IMR-90 (cell line): ENCODE data around the gene NIPBL. TPM values are rescaled to one million over a fixed set of nuclear protein-coding genes. Genes with fewer than 3 reads are reported as not detected.

ENCODE experiments used
- ATAC-seq: fragments of 200-7000 bp; cut with Tn5 transposase; 2 replicates; pipeline ENCODE4 v1.9.1; 2020; ENCODE audit warnings: low read depth, mild to moderate bottlenecking, moderate library complexity
- BruUV-seq: library from RNA; stranded (reverse); fragments of 400-500 nt; replicated peaks from 2 replicates; lab custom pipeline; 2021; lab: Mats Ljungman, UMichigan
- CTCF ChIA-PET: fragments of 300-600 bp; formaldehyde crosslinking; extraction: SDS; loops from one replicate; lab custom pipeline; 2021; ENCODE audit warnings: antibody characterized with exemption; lab: Yijun Ruan, JAX
- POLR2A ChIA-PET: fragments of 300-600 bp; sonication (Branson Sonifier 250); formaldehyde crosslinking; loops from one replicate; lab custom pipeline; 2022; ENCODE audit warnings: antibody characterized with exemption; ENCODE audit not compliant: unreplicated experiment; lab: Charles Lee
- DNase-seq: peaks from one replicate; pipeline ENCODE4 v3.0.0; 2013
- H2AFZ ChIP-seq: replicated peaks from 2 replicates; pipeline ENCODE3; 2013; ENCODE audit warnings: low read length, mild to moderate bottlenecking; ENCODE audit not compliant: poor library complexity
- H2AK5ac ChIP-seq: 2 replicates; pipeline ENCODE4 v1.6.1; 2013; ENCODE audit warnings: low read depth, low read length, inconsistent platforms
- H2AK9ac ChIP-seq: replicated peaks from 2 replicates; pipeline ENCODE3; 2013; ENCODE audit warnings: mild to moderate bottlenecking, low read depth, low read length, moderate library complexity; ENCODE audit not compliant: poor library complexity
- H2BK120ac ChIP-seq: 2 replicates; pipeline ENCODE4 v1.6.1; 2013; ENCODE audit warnings: low read depth, low read length, inconsistent platforms
- H2BK15ac ChIP-seq: 3 replicates; pipeline ENCODE4 v1.6.1; 2013; ENCODE audit warnings: low read depth, low read length, inconsistent platforms
- H2BK20ac ChIP-seq: 2 replicates; pipeline ENCODE4 v1.6.1; 2013; ENCODE audit warnings: low read depth, mild to moderate bottlenecking, inconsistent platforms, low read length, moderate library complexity
- H2BK5ac ChIP-seq: 2 replicates; pipeline ENCODE4 v1.6.1; 2013; ENCODE audit warnings: mild to moderate bottlenecking, low read depth, low read length, inconsistent platforms; ENCODE audit not compliant: poor library complexity, severe bottlenecking
- H3K14ac ChIP-seq: replicated peaks from 2 replicates; pipeline ENCODE4 v1.6.1; 2013; ENCODE audit warnings: low read depth, low read length, inconsistent platforms
- H3K18ac ChIP-seq: 2 replicates; pipeline ENCODE4 v1.6.1; 2013; ENCODE audit warnings: low read depth, low read length, control low read depth
- H3K23ac ChIP-seq: 2 replicates; pipeline ENCODE4 v1.6.1; 2013; ENCODE audit warnings: low read depth, low read length, inconsistent platforms
- H3K27ac ChIP-seq: 2 replicates; pipeline ENCODE4 v1.5.1; 2013; ENCODE audit warnings: mild to moderate bottlenecking, control low read depth, low read length; ENCODE audit not compliant: insufficient read depth
- H3K27me3 ChIP-seq: 2 replicates; pipeline ENCODE4 v1.6.1; 2013; ENCODE audit warnings: low read length; ENCODE audit not compliant: control insufficient read depth, insufficient read depth
- H3K36me3 ChIP-seq: 2 replicates; pipeline ENCODE4 v1.6.1; 2013; ENCODE audit warnings: low read length, mixed read lengths; ENCODE audit not compliant: control insufficient read depth, insufficient read depth
- H3K4ac ChIP-seq: 2 replicates; pipeline ENCODE4 v1.6.1; 2013; ENCODE audit warnings: low read depth, low read length, inconsistent platforms
- H3K4me1 ChIP-seq: 2 replicates; pipeline ENCODE4 v1.6.1; 2013; ENCODE audit warnings: low read length, mixed read lengths; ENCODE audit not compliant: control insufficient read depth, insufficient read depth
- H3K4me2 ChIP-seq: 2 replicates; pipeline ENCODE4 v1.6.1; 2013; ENCODE audit warnings: low read depth, mild to moderate bottlenecking, control low read depth, low read length, moderate library complexity
- H3K4me3 ChIP-seq: 2 replicates; pipeline ENCODE4 v1.5.1; 2013; ENCODE audit warnings: low read depth, mild to moderate bottlenecking, control low read depth, low read length, moderate library complexity; ENCODE audit not compliant: insufficient read depth
- H3K56ac ChIP-seq: 2 replicates; pipeline ENCODE4 v1.6.1; 2013; ENCODE audit warnings: low read length, inconsistent platforms; ENCODE audit not compliant: insufficient read depth; ENCODE audit errors: extremely low read depth
- H3K79me1 ChIP-seq, 2 experiments: 2 replicates each; pipeline ENCODE4 v1.6.1; 2013; ENCODE audit warnings: low read length in 2 of 2, inconsistent platforms in 1 of 2, low read depth in 1 of 2
- H3K9ac ChIP-seq: 2 replicates; pipeline ENCODE4 v1.6.1; 2013; ENCODE audit warnings: low read depth, low read length, control low read depth
- H3K9me1 ChIP-seq: 2 replicates; pipeline ENCODE4 v1.6.1; 2013; ENCODE audit warnings: low read length, inconsistent platforms; ENCODE audit not compliant: insufficient read depth
- H3K9me3 ChIP-seq: 2 replicates; pipeline ENCODE4 v1.6.1; 2013; ENCODE audit warnings: low read length; ENCODE audit not compliant: control insufficient read depth, insufficient read depth
- H4K20me1 ChIP-seq: 2 replicates; pipeline ENCODE4 v1.6.1; 2013; ENCODE audit warnings: low read length, inconsistent platforms; ENCODE audit not compliant: insufficient read depth
- H4K5ac ChIP-seq: 2 replicates; pipeline ENCODE4 v1.6.1; 2013; ENCODE audit warnings: mild to moderate bottlenecking, low read depth, low read length, control low read depth
- H4K8ac ChIP-seq, 2 experiments: 2 replicates each; pipeline ENCODE4 v1.6.1; 2013; ENCODE audit warnings: low read depth in 2 of 2, low read length in 2 of 2, control low read depth in 1 of 2, inconsistent platforms in 1 of 2
- H4K91ac ChIP-seq: 2 replicates; pipeline ENCODE4 v1.6.1; 2013; ENCODE audit warnings: low read depth, low read length, inconsistent platforms; ENCODE audit not compliant: insufficient read depth
- RAD21 ChIP-seq: IDR thresholded peaks from 2 replicates; pipeline ENCODE4 v1.6.1; 2012; ENCODE audit warnings: low read length, improper control_type of control experiment
- WGBS, 2 experiments: methylation state at CpG; one replicate each; pipeline versions ENCODE4 v1.1.5 to v1.1.7; 2013; ENCODE audit warnings: missing lambda C conversion rate in 2 of 2; ENCODE audit not compliant: insufficient read length in 1 of 2; ENCODE audit errors: extremely low coverage in 2 of 2; 5-methylcytosine and 5-hydroxymethylcytosine counted together
- dilution Hi-C: fragments of 300-500 bp; cut with HindIII; formaldehyde crosslinking; loops from one replicate; pipeline ENCODE4 v1.14.3; 2018; ENCODE audit warnings: low sequenced_read_pairs; ENCODE audit not compliant: unreplicated experiment
- in situ Hi-C: fragments of 300-500 bp; cut with MboI; formaldehyde crosslinking; loops from 3 replicates; pipeline ENCODE4 v1.14.3; 2019; ENCODE audit warnings: low sequenced_read_pairs, inconsistent platforms, mixed read lengths
- intact Hi-C: fragments of 100-400 bp; cut with micrococcal nuclease; formaldehyde crosslinking; loops from 2 replicates; pipeline ENCODE4 v1.10.0; 2022
- polyA plus RNA-seq, 3 experiments: library from polyadenylated mRNA; depleted of rRNA; stranded (reverse); fragments of >200 nt; gene quantifications; 2 replicates each; pipeline ENCODE4 v1.2.3, GENCODE V29; 2012; ENCODE audit warnings: low replicate concordance in 1 of 3
- total RNA-seq: library from RNA; depleted of rRNA; stranded (reverse); fragments of >200 nt; gene quantifications from 2 replicates; pipeline ENCODE4 v1.2.3, GENCODE V29; 2012

The NIPBL gene
- total and polyA plus RNA-seq, 2 of the 4 experiments (the other 2 are of a cell fraction) = 8.4 to 46.4 TPM

DNA sequence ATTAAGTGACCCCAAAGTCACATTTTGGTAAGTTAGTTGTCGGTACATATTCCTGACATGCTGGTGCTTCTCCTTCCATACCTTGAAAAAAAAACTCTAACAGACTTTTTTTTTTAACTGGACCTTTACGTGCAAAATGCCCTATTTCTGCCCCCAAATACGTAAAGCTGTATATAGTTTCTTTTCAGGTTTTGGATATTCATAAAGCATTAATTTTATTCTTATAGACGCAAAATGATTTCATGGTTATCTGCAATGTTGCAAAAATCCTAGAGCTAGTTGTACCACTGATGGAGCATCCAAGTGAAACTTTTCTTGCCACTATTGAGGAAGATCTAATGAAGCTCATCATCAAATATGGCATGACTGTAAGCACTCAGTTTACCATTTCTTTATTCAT, 167.6 kb downstream of the NIPBL start:
- Histone ChIP-seq H3K9ac (no peak overlapping the region), H3K4ac (no peak overlapping the region), H2AK9ac (no peak overlapping the region), H3K56ac (no peak overlapping the region), H4K8ac (no peak overlapping the region), H2AK5ac (no peak overlapping the region), H3K4me1 (no peaks in the 10 kb centered on the region), H2AFZ (no peak overlapping the region), H3K4me3 (no peak overlapping the region), H2BK20ac (no peak overlapping the region), H2BK5ac (no peak overlapping the region), H2BK120ac (no peak overlapping the region), H3K79me1 (no peaks in the 10 kb centered on the region; a peak in 1 of 4 replicates), H3K27me3 (no peaks in the 10 kb centered on the region), H3K9me3 (no peaks in the 10 kb centered on the region), H4K91ac (no peak overlapping the region), H4K5ac (no peak overlapping the region), H3K9me1 (no peaks in the 10 kb centered on the region), H3K18ac (no peak overlapping the region), H3K4me2 (no peak overlapping the region), H3K14ac (no peak overlapping the region), H3K23ac (no peak overlapping the region), H2BK15ac (no peak overlapping the region), H3K36me3 (peaks cover 17% of the 10 kb centered on the region), H3K27ac (no peak overlapping the region), H4K20me1 (no peaks in the 10 kb centered on the region)
- BruUV-seq = no TSS peak
- dilution Hi-C loops = no loop called here
- WGBS, 2 experiments = no CpG with 5 or more reads among the region's 4 CpGs
- ATAC-seq = no peak
- ChIA-PET CTCF (interaction anchor here (0.6 to 0.7 kb wide), 2 partner anchors 23 to 53 kb away, joined by 3 to 4 read pairs; no protein-coding TSS in a partner anchor), POLR2A (no interaction called here)
- in situ Hi-C loops = no loop called here
- no peak for TF ChIP-seq RAD21
- no peak for DNase-seq
- intact Hi-C loops = loop anchor here (10.0 kb wide), 1 partner anchor 261 kb away; no protein-coding TSS in a partner anchor
